Adrenal gland (tissue), 5 donors: ENCODE results near the gene KCNMB4.

Experiments
- CTCF ChIP-seq, 6 experiments: fragments of 450-650 bp in 4 of 6; fragments of 200-600 bp in 2 of 6; sonication (generic) in 1 of 6; IDR thresholded peaks; 1 replicate in 5 of 6; 2 replicates in 1 of 6; pipeline versions ENCODE4 v1.5.1 to v1.8.0; 2016 to 2021; ENCODE audit warnings: antibody characterized with exemption in 6 of 6, mild to moderate bottlenecking in 2 of 6, moderate library complexity in 1 of 6
- POLR2A ChIP-seq, 2 donors: fragments of 450-650 bp; IDR thresholded peaks; one replicate each; pipeline ENCODE4 v1.6.1; 2017; ENCODE audit warnings: antibody characterized with exemption in 2 of 2, mild to moderate bottlenecking in 2 of 2, moderate library complexity in 1 of 2
- donor health status: DM: no; HTN: no; CAD: no.

GRCh38 chr12:70364695-70365397 is 1.2 kb upstream of the KCNMB4 start:
- TF ChIP-seq CTCF (IDR thresholded peaks at IDR 0.05): no peak
- TF ChIP-seq POLR2A (IDR thresholded peaks at IDR 0.05): no peak
